Vagina (tissue), 2 donors: ENCODE results near the gene SSTR4.

Experiments
- POLR2A ChIP-seq, 2 donors: fragments of 450-650 bp; IDR thresholded peaks; one replicate each; pipeline ENCODE4 v1.6.1; 2017; ENCODE audit warnings: antibody characterized with exemption in 2 of 2, mild to moderate bottlenecking in 2 of 2, moderate library complexity in 2 of 2
- POLR2AphosphoS5 ChIP-seq, 2 donors: sonication (generic); formaldehyde crosslinking; IDR thresholded peaks; one replicate each; pipeline ENCODE4 v1.9.0; 2017; ENCODE audit warnings: antibody characterized with exemption in 2 of 2, mild to moderate bottlenecking in 2 of 2, low read depth in 1 of 2; ENCODE audit not compliant: insufficient read depth in 1 of 2
- TF ChIP-seq, protein P1 (sequence below), 3 experiments: fragments of 450-650 bp in 2 of 3; fragments of 200-600 bp in 1 of 3; sonication (generic) in 1 of 3; IDR thresholded peaks; one replicate each; pipeline ENCODE4 v1.5.1; 2017 to 2019; ENCODE audit warnings: antibody characterized with exemption in 3 of 3, mild to moderate bottlenecking in 2 of 3, moderate library complexity in 2 of 3

DNA sequence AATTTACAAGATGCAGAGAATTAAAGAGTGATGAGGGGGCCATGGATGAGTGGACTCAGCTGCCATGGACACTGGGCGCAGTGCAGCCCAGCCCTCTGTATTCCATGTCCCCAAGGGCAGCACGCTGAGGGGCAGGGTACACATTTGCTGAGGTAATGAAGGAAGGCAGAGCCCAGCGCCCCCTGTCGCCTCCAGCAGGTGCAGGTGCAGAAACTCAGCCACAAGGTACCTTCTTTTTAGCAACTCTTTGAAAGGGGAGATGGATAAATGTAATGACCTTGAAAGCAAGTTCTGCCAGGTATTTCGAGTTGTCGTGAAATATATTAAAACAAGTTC, 43.9 kb downstream of the SSTR4 start:
- TF ChIP-seq, protein P1, sequence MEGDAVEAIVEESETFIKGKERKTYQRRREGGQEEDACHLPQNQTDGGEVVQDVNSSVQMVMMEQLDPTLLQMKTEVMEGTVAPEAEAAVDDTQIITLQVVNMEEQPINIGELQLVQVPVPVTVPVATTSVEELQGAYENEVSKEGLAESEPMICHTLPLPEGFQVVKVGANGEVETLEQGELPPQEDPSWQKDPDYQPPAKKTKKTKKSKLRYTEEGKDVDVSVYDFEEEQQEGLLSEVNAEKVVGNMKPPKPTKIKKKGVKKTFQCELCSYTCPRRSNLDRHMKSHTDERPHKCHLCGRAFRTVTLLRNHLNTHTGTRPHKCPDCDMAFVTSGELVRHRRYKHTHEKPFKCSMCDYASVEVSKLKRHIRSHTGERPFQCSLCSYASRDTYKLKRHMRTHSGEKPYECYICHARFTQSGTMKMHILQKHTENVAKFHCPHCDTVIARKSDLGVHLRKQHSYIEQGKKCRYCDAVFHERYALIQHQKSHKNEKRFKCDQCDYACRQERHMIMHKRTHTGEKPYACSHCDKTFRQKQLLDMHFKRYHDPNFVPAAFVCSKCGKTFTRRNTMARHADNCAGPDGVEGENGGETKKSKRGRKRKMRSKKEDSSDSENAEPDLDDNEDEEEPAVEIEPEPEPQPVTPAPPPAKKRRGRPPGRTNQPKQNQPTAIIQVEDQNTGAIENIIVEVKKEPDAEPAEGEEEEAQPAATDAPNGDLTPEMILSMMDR (IDR thresholded peaks at IDR 0.05): no peak
- TF ChIP-seq POLR2A (IDR thresholded peaks at IDR 0.05): no peak
- no peak for TF ChIP-seq POLR2AphosphoS5 (IDR thresholded peaks at IDR 0.05; ENCODE audit: insufficient read depth in 1 of 2, low read depth in 1 of 2)
